Nephron progenitor cell (in vitro differentiated cells): ENCODE data around the gene URI1.

ENCODE experiments used
- DNase-seq: peaks from one replicate; pipeline ENCODE4 v3.0.0; 2021
- H3K27ac Mint-ChIP-seq: 2 replicates; pipeline ENCODE4 v1.8.0; 2021; ENCODE audit warnings: mild to moderate bottlenecking, moderate library complexity, mixed read lengths
- H3K27me3 Mint-ChIP-seq: 2 replicates; pipeline ENCODE4 v1.8.0; 2021; ENCODE audit warnings: mild to moderate bottlenecking, low read depth, mixed read lengths; ENCODE audit not compliant: poor library complexity
- H3K36me3 Mint-ChIP-seq: 2 replicates; pipeline ENCODE4 v1.8.0; 2021; ENCODE audit warnings: low read depth, mixed read lengths
- H3K4me1 Mint-ChIP-seq: 2 replicates; pipeline ENCODE4 v1.8.0; 2021; ENCODE audit warnings: mixed read lengths
- H3K4me3 Mint-ChIP-seq: 2 replicates; pipeline ENCODE4 v1.8.0; 2021; ENCODE audit warnings: mild to moderate bottlenecking, moderate library complexity, mixed read lengths
- H3K9me3 Mint-ChIP-seq: 2 replicates; pipeline ENCODE4 v1.8.0; 2021; ENCODE audit warnings: mild to moderate bottlenecking, moderate library complexity, mixed read lengths
- TF ChIP-seq, protein P1 (sequence below): fragments of 200-600 bp; sonication (generic); IDR thresholded peaks from 2 replicates; pipeline ENCODE4 v1.5.0; 2021; ENCODE audit warnings: antibody characterized with exemption

The URI1 gene

DNA sequence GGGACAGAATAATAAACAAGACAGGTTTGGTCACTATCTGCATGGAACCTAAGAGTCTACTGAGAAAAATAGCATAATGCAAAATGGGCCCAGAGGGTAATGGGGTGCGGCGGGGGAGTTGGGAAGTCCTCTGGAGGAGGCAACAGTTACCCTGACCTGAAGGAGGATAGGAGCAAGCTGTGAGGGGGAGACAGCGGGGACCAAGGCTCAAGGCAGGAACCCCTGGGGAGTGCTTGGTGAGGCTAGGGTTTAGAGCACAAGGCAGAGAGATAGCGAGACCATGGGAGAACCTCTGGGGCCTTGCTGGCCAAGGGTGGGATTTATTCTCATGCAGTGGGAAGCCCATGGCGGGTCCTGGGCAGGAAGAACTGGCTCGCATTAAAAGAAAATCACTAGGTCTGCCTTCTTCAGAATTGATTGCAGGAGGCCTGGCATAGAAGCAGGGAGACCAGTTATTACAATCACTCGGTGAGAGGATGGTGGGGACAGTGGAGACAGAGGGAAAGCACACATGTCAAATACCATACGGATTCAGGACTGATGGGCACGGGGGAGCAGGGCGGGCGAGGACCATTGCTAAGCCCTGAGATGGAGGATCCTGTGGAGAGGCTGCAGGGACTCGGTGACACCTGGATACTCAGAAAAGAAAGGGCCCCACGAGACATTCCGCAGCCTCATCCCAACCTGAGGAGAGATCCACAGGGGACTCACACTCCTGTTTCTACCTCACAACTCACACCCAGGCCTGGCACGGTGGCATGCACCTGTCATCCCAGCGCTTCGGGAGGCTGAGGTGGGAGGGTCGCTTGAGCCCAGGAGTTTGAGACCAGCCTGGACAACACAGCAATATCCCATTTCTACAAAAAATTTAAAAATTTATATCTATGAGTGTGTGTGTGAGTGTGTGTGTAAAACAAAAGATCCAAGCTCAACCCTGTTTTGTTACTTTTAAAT, 110.4 kb downstream of the URI1 start:
- Mint-ChIP-seq H3K4me3 (no peak overlapping the region), H3K27me3 (peaks cover 4% of the 10 kb centered on the region), H3K4me1 (peaks cover 15% of the 10 kb centered on the region), H3K36me3 (no peaks in the 10 kb centered on the region), H3K27ac (no peak overlapping the region), H3K9me3 (peaks cover 2% of the 10 kb centered on the region)
- no peak for DNase-seq
- TF ChIP-seq, protein P1, sequence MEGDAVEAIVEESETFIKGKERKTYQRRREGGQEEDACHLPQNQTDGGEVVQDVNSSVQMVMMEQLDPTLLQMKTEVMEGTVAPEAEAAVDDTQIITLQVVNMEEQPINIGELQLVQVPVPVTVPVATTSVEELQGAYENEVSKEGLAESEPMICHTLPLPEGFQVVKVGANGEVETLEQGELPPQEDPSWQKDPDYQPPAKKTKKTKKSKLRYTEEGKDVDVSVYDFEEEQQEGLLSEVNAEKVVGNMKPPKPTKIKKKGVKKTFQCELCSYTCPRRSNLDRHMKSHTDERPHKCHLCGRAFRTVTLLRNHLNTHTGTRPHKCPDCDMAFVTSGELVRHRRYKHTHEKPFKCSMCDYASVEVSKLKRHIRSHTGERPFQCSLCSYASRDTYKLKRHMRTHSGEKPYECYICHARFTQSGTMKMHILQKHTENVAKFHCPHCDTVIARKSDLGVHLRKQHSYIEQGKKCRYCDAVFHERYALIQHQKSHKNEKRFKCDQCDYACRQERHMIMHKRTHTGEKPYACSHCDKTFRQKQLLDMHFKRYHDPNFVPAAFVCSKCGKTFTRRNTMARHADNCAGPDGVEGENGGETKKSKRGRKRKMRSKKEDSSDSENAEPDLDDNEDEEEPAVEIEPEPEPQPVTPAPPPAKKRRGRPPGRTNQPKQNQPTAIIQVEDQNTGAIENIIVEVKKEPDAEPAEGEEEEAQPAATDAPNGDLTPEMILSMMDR, result no peak

- H3K9me3 Mint-ChIP-seq, result peaks cover 5% of the 10 kb centered on the region
- TF ChIP-seq, protein P1, result no peak
- DNase-seq, result no peak
- no peak overlapping the region for H3K4me3 Mint-ChIP-seq
- peaks cover 13% of the 10 kb centered on the region for H3K4me1 Mint-ChIP-seq
- peaks cover 4% of the 10 kb centered on the region for H3K27me3 Mint-ChIP-seq
- H3K27ac Mint-ChIP-seq, result no peak overlapping the region
- H3K36me3 Mint-ChIP-seq, result no peaks in the 10 kb centered on the region
Observed at GRCh38 chr19:30053558-30053957, 111.5 kb downstream of the URI1 start.

GRCh38 chr19:30054210-30054609, 112.2 kb downstream of the URI1 start:
- H3K4me1 Mint-ChIP-seq, result peaks cover 13% of the 10 kb centered on the region
- TF ChIP-seq, protein P1, result no peak
- H3K9me3 Mint-ChIP-seq, result peaks cover 5% of the 10 kb centered on the region
- no peak overlapping the region for H3K27ac Mint-ChIP-seq
- no peak for DNase-seq
- no peaks in the 10 kb centered on the region for H3K36me3 Mint-ChIP-seq
- H3K4me3 Mint-ChIP-seq, result no peak overlapping the region
- peaks cover 4% of the 10 kb centered on the region for H3K27me3 Mint-ChIP-seq

GRCh38 chr19:30056580-30056979, 114.5 kb downstream of the URI1 start:
- Mint-ChIP-seq H3K27me3 (peaks cover 11% of the 10 kb centered on the region), H3K4me1 (peaks cover 8% of the 10 kb centered on the region), H3K4me3 (no peak overlapping the region), H3K36me3 (no peaks in the 10 kb centered on the region), H3K27ac (no peak overlapping the region), H3K9me3 (peaks cover 5% of the 10 kb centered on the region)
- TF ChIP-seq, protein P1, result no peak
- no peak for DNase-seq

GRCh38 chr19:30059741-30060457, 117.9 kb downstream of the URI1 start:
- DNase-seq, result no peak
- TF ChIP-seq, protein P1, result no peak
- Mint-ChIP-seq H3K27me3 (peaks cover 16% of the 10 kb centered on the region), H3K36me3 (no peaks in the 10 kb centered on the region), H3K4me1 (no peaks in the 10 kb centered on the region), H3K27ac (no peak overlapping the region), H3K9me3 (peaks cover 5% of the 10 kb centered on the region), H3K4me3 (no peak overlapping the region)
